Mesodermal cell (in vitro differentiated cells): ENCODE results near the gene ADAMTSL3.

Experiments
- H3K27ac ChIP-seq: 2 replicates; pipeline ENCODE4 v1.7.0; 2013; ENCODE audit warnings: mild to moderate bottlenecking, low read depth, low read length, moderate library complexity; ENCODE audit not compliant: severe bottlenecking
- H3K36me3 ChIP-seq: 2 replicates; pipeline ENCODE4 v1.7.1; 2013; ENCODE audit warnings: mild to moderate bottlenecking, low read length, moderate library complexity; ENCODE audit not compliant: control insufficient read depth, insufficient read depth
- H3K4me1 ChIP-seq: one replicate; pipeline ENCODE4 v1.7.1; 2013; ENCODE audit warnings: mild to moderate bottlenecking, low read length; ENCODE audit not compliant: insufficient read depth, control insufficient read depth, poor library complexity, severe bottlenecking
- H3K4me3 ChIP-seq: 2 replicates; pipeline ENCODE4 v1.7.0; 2013; ENCODE audit warnings: low read length, control low read depth, mild to moderate bottlenecking; ENCODE audit not compliant: insufficient read depth, poor library complexity, severe bottlenecking; ENCODE audit errors: extremely low read depth
- H3K9me3 ChIP-seq: 2 replicates; pipeline ENCODE4 v1.7.1; 2013; ENCODE audit warnings: mild to moderate bottlenecking, low read length, moderate library complexity; ENCODE audit not compliant: control insufficient read depth
- WGBS, 2 experiments: methylation state at CpG; one replicate each; pipeline ENCODE4 v1.1.5; 2013; ENCODE audit warnings: missing lambda C conversion rate in 2 of 2; ENCODE audit not compliant: insufficient coverage in 2 of 2; 5-methylcytosine and 5-hydroxymethylcytosine counted together

The ADAMTSL3 gene

GRCh38 chr15:83848315-83849050, 194.6 kb downstream of the ADAMTSL3 start:
- WGBS, 2 experiments, result 100% methylated on average over 1 of the region's 2 CpGs
- no peaks in the 10 kb centered on the region for H3K9me3 ChIP-seq
- H3K4me3 ChIP-seq, result no peak overlapping the region
- H3K36me3 ChIP-seq, result no peaks in the 10 kb centered on the region
- H3K4me1 ChIP-seq, result no peaks in the 10 kb centered on the region
- no peak overlapping the region for H3K27ac ChIP-seq

- no peak overlapping the region for H3K27ac ChIP-seq
These were observed 196.1 kb downstream of the ADAMTSL3 start for GRCh38 chr15:83850015-83850414.

GRCh38 chr15:83850501-83851245, 196.8 kb downstream of the ADAMTSL3 start:
- H3K9me3 ChIP-seq, result no peaks in the 10 kb centered on the region

More at GRCh38 chr15:83850015-83850414, 196.1 kb downstream of the ADAMTSL3 start:
- no peaks in the 10 kb centered on the region for H3K9me3 ChIP-seq
- WGBS, 2 experiments, result 80 to 86% methylated on average over 4 of the region's 5 CpGs
- no peak overlapping the region for H3K4me3 ChIP-seq
- H3K36me3 ChIP-seq, result no peaks in the 10 kb centered on the region
- no peaks in the 10 kb centered on the region for H3K4me1 ChIP-seq

GRCh38 chr15:83853232-83853631, 199.3 kb downstream of the ADAMTSL3 start:
- Histone ChIP-seq H3K4me1 (no peaks in the 10 kb centered on the region), H3K36me3 (no peaks in the 10 kb centered on the region), H3K4me3 (no peak overlapping the region), H3K9me3 (no peaks in the 10 kb centered on the region), H3K27ac (no peak overlapping the region)
- no CpG with 5 or more reads among the region's 1 CpG for WGBS, 2 experiments

More at GRCh38 chr15:83850501-83851245, 196.8 kb downstream of the ADAMTSL3 start:
- Histone ChIP-seq H3K36me3 (no peaks in the 10 kb centered on the region), H3K4me1 (no peaks in the 10 kb centered on the region), H3K27ac (no peak overlapping the region), H3K4me3 (no peak overlapping the region)
- WGBS, 2 experiments, result 76 to 88% methylated on average over 5 to 6 of the region's 8 CpGs

- Histone ChIP-seq H3K27ac (no peak overlapping the region), H3K4me3 (no peak overlapping the region), H3K36me3 (no peaks in the 10 kb centered on the region), H3K9me3 (no peaks in the 10 kb centered on the region), H3K4me1 (no peaks in the 10 kb centered on the region)
- WGBS, 2 experiments, result 68 to 100% methylated on average over 1 to 3 of the region's 4 CpGs
These were observed 200.4 kb downstream of the ADAMTSL3 start for GRCh38 chr15:83854321-83854720.

GRCh38 chr15:83854950-83855707, 201.2 kb downstream of the ADAMTSL3 start:
- Histone ChIP-seq H3K27ac (no peak overlapping the region), H3K36me3 (no peaks in the 10 kb centered on the region), H3K4me1 (no peaks in the 10 kb centered on the region), H3K4me3 (no peak overlapping the region), H3K9me3 (peaks cover 4% of the 10 kb centered on the region)
- WGBS, 2 experiments, result 77 to 88% methylated on average over 1 to 2 of the region's 3 CpGs

- no peak overlapping the region for H3K27ac ChIP-seq
- peaks cover 5% of the 10 kb centered on the region for H3K9me3 ChIP-seq
- WGBS, 2 experiments, result 89% methylated on average over 1 of the region's 1 CpG
- H3K36me3 ChIP-seq, result no peaks in the 10 kb centered on the region
- no peaks in the 10 kb centered on the region for H3K4me1 ChIP-seq
- H3K4me3 ChIP-seq, result no peak overlapping the region
These were observed 202.0 kb downstream of the ADAMTSL3 start for GRCh38 chr15:83855956-83856355.

GRCh38 chr15:83858820-83859505, 205.0 kb downstream of the ADAMTSL3 start:
- 92 to 94% methylated on average over 1 to 3 of the region's 5 CpGs for WGBS, 2 experiments
- Histone ChIP-seq H3K4me1 (no peaks in the 10 kb centered on the region), H3K9me3 (peaks cover 5% of the 10 kb centered on the region), H3K27ac (no peak overlapping the region), H3K4me3 (no peak overlapping the region), H3K36me3 (no peaks in the 10 kb centered on the region)

- H3K4me3 ChIP-seq, result no peak overlapping the region
- no peak overlapping the region for H3K27ac ChIP-seq
- no peaks in the 10 kb centered on the region for H3K36me3 ChIP-seq
- H3K4me1 ChIP-seq, result peaks cover 13% of the 10 kb centered on the region
- no CpG with 5 or more reads among the region's 1 CpG for WGBS, 2 experiments
- no peaks in the 10 kb centered on the region for H3K9me3 ChIP-seq
These were observed 212.8 kb downstream of the ADAMTSL3 start for GRCh38 chr15:83866692-83867091.

- Histone ChIP-seq H3K4me3 (no peak overlapping the region), H3K27ac (peak overlapping the region; percentile 76), H3K9me3 (no peaks in the 10 kb centered on the region), H3K4me1 (peaks cover 17% of the 10 kb centered on the region), H3K36me3 (no peaks in the 10 kb centered on the region)
- 75 to 100% methylated on average over 2 to 4 of the region's 4 CpGs for WGBS, 2 experiments
These were observed 215.4 kb downstream of the ADAMTSL3 start for GRCh38 chr15:83869341-83869740.
